Activated gamma-delta T cell treated with Interleukin-2 at 50 U/mL for 16 hours (primary cell): ENCODE results near the gene NISCH.

Experiments
- DNase-seq: peaks from one replicate; pipeline ENCODE4 v3.0.0-alpha.2; 2020

The NISCH gene

GRCh38 chr3:52436500-52437149 lies 18.8 kb upstream of the NISCH start:
- no peak for DNase-seq

- no peak for DNase-seq
Measured at GRCh38 chr3:52437326-52438103, 17.9 kb upstream of the NISCH start.

DNA sequence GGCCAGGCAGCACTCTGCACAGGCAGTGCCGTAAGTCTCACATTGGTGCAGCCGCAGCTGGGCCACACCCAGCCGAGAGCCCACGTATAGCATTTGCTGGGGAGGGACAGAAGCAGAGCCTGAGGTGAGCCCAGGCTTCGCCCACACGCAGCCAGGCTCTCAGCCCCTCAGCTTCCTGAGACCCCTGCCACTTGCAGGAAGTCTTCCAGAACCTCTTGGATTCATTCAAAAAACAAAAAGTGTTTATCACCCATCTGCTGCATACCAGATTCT lies 17.4 kb upstream of the NISCH start:
- no peak for DNase-seq

GRCh38 chr3:52438579-52439425 lies 16.6 kb upstream of the NISCH start:
- DNase-seq, result no peak

GRCh38 chr3:52439426-52440248 lies 15.8 kb upstream of the NISCH start:
- no peak for DNase-seq

DNA sequence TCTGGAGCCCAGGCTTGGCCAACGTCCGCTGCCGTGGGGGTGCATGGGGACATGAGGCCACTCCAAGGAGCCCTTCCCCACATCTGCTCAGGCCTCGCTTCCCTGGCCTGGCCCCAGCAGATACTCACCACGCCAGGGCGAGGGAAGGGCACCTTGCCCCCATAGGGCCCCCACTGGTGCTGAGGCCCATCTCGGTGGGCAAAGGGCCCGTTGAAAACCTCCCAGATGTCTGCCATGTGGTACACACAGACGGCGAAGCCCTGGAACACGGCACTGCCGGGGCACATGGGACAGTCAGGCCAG lies 15.2 kb upstream of the NISCH start:
- DNase-seq, result no peak

DNA sequence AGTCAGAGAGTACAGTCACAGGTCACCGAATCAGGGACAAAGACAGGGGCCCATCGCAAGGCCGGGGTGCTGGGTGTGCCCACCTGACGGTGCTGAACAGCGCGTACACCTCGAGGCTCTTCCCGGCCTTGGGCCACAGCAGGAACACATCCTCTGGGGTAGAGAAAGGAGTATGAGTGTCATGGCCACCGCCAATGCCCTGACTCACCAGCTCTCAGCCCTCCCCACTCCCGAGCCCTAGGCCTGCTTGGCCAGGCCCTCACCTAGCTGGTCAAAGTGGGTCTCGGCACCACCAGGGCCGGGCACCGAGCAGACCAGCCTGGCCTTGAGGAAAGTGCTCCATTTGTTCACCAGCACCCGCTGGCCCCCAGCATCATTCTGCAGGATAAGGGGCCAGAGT lies 14.7 kb upstream of the NISCH start:
- DNase-seq, result no peak

DNA sequence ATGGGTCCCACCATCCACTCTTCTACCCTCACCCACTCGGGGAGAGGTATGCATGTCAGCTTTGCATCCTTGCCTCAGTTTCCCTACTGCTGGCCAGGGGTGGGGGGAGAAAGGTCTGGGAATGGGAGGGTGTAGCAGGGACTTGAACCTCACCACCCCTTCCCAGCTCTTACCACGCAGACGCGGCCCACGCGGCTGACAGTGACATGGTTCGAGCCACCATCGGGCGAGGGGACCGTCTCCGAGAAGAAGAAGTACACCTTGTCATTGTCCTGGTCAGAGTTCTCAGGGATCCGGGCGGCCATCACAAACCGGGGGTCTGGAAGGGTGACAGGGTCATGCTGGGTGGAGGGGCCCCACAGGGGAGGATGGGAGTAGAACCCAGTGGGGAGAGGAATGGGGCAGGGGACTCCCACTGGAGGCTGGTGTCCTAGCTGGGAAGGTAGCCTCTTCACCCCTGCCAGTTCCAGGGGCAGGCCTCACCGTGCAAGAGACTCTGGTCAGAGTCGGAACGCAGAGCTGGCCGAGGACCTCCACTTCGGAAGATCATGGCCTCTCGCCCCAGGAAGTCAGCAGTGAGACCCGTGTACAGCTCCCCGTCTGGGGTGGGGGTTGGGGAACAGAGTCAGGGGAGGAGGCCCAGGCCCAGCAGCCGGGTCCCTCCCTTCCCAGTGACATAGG lies 14.2 kb upstream of the NISCH start:
- DNase-seq, result no peak

GRCh38 chr3:52441772-52442332 lies 13.6 kb upstream of the NISCH start:
- DNase-seq, result no peak

DNA sequence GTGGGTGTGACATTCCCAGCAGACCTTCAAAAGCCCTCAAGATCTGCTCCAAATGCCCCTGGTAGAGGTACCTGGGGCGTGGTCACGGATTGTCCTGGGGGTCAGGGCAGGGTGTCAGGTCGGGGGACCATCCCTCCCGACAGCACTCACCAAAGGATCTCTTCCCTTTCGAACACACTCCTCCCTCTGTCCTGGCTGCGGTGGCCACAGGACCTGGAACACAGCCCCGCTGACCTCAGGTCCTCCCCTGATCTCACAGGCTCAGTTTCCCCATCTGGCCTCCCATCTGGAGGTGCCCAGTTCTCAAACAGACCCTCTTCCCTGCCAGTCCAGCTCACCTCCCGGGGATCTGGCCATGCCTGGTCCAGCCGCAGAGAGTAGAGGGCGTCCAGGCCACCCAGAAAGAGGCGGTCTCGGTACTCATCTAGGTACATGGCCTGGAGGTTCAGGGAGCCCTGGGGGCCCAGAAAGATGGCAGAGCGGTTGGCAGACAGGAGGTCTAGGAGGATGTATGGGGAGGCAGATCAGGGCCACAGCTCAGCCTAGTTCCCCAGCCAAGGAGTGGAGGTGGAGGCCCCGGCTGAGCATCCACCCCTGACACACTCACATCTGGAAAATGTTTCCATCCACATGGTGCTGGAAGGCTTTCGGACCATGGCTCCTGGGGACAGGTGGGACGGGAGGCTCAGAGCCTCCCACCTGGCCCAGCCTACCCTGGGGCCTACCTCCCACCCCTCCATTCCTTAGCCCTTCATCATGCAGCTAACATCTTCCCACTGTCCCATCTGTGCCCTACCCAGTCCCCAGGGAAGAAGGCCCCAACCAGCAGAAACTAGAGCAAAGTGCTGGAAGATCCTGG lies 12.8 kb upstream of the NISCH start:
- DNase-seq, result no peak

DNA sequence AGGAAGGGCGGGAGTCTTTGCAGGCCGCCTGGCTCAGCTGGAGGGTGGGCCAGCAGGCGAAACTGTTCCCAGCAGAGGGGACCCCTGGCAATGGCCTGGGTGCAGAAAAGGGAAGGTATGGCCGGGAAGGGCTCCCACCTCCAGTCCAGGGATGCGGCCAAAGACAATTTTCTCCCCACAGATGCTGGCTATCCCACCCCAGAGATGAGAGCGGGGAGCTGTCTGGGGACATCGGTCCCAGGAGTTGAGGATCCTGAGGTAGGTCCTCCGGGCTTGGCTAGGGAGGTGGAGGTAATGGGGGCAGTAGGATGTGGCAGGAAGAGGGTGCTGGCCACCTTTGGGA lies 12.2 kb upstream of the NISCH start:
- no peak for DNase-seq

GRCh38 chr3:52443791-52444687 lies 11.4 kb upstream of the NISCH start:
- no peak for DNase-seq

GRCh38 chr3:52444860-52445793 lies 10.3 kb upstream of the NISCH start, which contains the start of gene SEMA3G:
SEMA3G (minus strand) TSS chr3:52445103; CDS start chr3:52445027, 76 bp downstream.
- DNase-seq, result peak; percentile 70

DNA sequence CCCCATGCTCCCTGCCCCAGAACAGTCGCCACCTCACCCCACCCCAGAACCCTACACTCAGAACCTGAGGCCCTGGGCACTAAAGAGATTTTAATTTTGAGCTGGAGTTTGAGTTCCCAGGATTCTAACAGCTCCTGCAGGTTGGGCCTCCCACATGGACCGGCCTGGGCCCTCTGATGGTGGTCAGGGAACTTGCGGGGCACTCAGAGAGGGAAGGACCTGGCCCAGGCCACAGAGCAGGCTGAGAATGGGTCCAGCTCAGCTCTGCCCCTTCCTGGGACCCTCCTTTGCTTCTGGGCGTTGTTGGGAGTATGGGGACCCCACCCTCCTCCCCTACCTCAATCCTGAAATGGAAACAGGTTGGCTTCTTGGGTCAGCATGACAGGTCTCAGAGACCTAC lies 9.4 kb upstream of the NISCH start:
- DNase-seq, result no peak

GRCh38 chr3:52446631-52447511 lies 8.5 kb upstream of the NISCH start:
- peak; percentile 70 for DNase-seq

GRCh38 chr3:52447512-52448355 lies 7.7 kb upstream of the NISCH start:
- DNase-seq, result no peak
